Colonic mucosa (tissue), 4 donors: ENCODE results near the gene FDX1. TPM values are rescaled to one million over a fixed set of nuclear protein-coding genes. Genes with fewer than 3 reads are reported as not detected.

Experiments
- DNase-seq: peaks from one replicate; pipeline ENCODE4 v3.0.0-alpha.2; 2020
- H3K27ac ChIP-seq: fragments of 200-600 bp; one replicate; pipeline ENCODE4 v1.8.0; 2021
- H3K27me3 ChIP-seq: fragments of 200-600 bp; one replicate; pipeline ENCODE4 v1.8.0; 2021
- H3K36me3 ChIP-seq: fragments of 200-600 bp; one replicate; pipeline ENCODE4 v1.8.0; 2021
- H3K4me1 ChIP-seq: fragments of 200-600 bp; one replicate; pipeline ENCODE4 v1.8.0; 2021; ENCODE audit warnings: mild to moderate bottlenecking
- H3K4me3 ChIP-seq: fragments of 200-600 bp; one replicate; pipeline ENCODE4 v1.8.0; 2021
- H3K9ac ChIP-seq, 2 donors: one replicate each; pipeline ENCODE4 v1.7.0; 2013; ENCODE audit warnings: control low read depth in 2 of 2, low read depth in 2 of 2, low read length in 2 of 2
- H3K9me3 ChIP-seq: fragments of 200-600 bp; one replicate; pipeline ENCODE4 v1.8.0; 2021
- CTCF ChIP-seq: fragments of 200-600 bp; IDR thresholded peaks from one replicate; pipeline ENCODE4 v1.8.0; 2022; ENCODE audit warnings: antibody characterized with exemption, mild to moderate bottlenecking
- intact Hi-C: fragments of 100-400 bp; cut with DNase I; formaldehyde crosslinking; loops from one replicate; pipeline ENCODE4 v1.14.1; 2022
- total RNA-seq, 2 donors: library from RNA; stranded (reverse); fragmentation: NEBNext Ultra II Directional in 1 of 2; extraction: Animal tissue kit (Norgen Biotek cat#: 25700) in 1 of 2; gene quantifications; one replicate each; pipeline ENCODE4 v1.2.1, GENCODE V29; 2021
- donor health status: healthy.
- donor health status: DM: no; HTN: no; CAD: no.
- donor health status: DM: no; HTN: no; CAD: no.

The FDX1 gene
- total RNA-seq, 2 donors from 2014 or later, result 19.0 to 23.7 TPM

GRCh38 chr11:110463153-110463552 lies 33.4 kb downstream of the FDX1 start:
- Histone ChIP-seq H3K9ac (no peak overlapping the region), H3K27ac (no peak overlapping the region), H3K36me3 (no peaks in the 10 kb centered on the region), H3K9me3 (no peaks in the 10 kb centered on the region), H3K27me3 (no peaks in the 10 kb centered on the region), H3K4me1 (no peaks in the 10 kb centered on the region), H3K4me3 (no peak overlapping the region)
- peak; percentile 46 for DNase-seq
- TF ChIP-seq CTCF, result peak; percentile 48
- intact Hi-C loops, result loop anchor here (10.0 kb wide), 1 partner anchor 762 kb away; no protein-coding TSS in a partner anchor

- Histone ChIP-seq H3K27ac (no peak overlapping the region), H3K36me3 (no peaks in the 10 kb centered on the region), H3K4me1 (no peaks in the 10 kb centered on the region), H3K27me3 (no peaks in the 10 kb centered on the region), H3K9ac (no peak overlapping the region), H3K9me3 (no peaks in the 10 kb centered on the region), H3K4me3 (no peak overlapping the region)
- no peak for TF ChIP-seq CTCF
- intact Hi-C loops, result loop anchor here (10.0 kb wide), 1 partner anchor 760 kb away; no protein-coding TSS in a partner anchor
- DNase-seq, result no peak
Measured at GRCh38 chr11:110465231-110465630, 35.5 kb downstream of the FDX1 start.

GRCh38 chr11:110467556-110467955 lies 37.8 kb downstream of the FDX1 start:
- Histone ChIP-seq H3K27me3 (no peaks in the 10 kb centered on the region), H3K27ac (no peak overlapping the region), H3K4me1 (no peaks in the 10 kb centered on the region), H3K9me3 (no peaks in the 10 kb centered on the region), H3K9ac (no peak overlapping the region), H3K36me3 (no peaks in the 10 kb centered on the region), H3K4me3 (no peak overlapping the region)
- DNase-seq, result no peak
- TF ChIP-seq CTCF, result no peak
- intact Hi-C loops, result loop anchor here (10.0 kb wide), 1 partner anchor 757 kb away; no protein-coding TSS in a partner anchor

- intact Hi-C loops, result loop anchor here (10.0 kb wide), 1 partner anchor 757 kb away; no protein-coding TSS in a partner anchor
- DNase-seq, result no peak
- H3K4me3 ChIP-seq, result no peak overlapping the region
- no peaks in the 10 kb centered on the region for H3K9me3 ChIP-seq
- H3K27me3 ChIP-seq, result no peaks in the 10 kb centered on the region
- H3K4me1 ChIP-seq, result no peaks in the 10 kb centered on the region
- no peak overlapping the region for H3K27ac ChIP-seq
- no peaks in the 10 kb centered on the region for H3K36me3 ChIP-seq
- no peak overlapping the region for H3K9ac ChIP-seq
- no peak for TF ChIP-seq CTCF
Measured at GRCh38 chr11:110468121-110468520, 38.4 kb downstream of the FDX1 start.

- Histone ChIP-seq H3K4me3 (no peak overlapping the region), H3K4me1 (no peaks in the 10 kb centered on the region), H3K9ac (no peak overlapping the region), H3K27me3 (no peaks in the 10 kb centered on the region), H3K36me3 (no peaks in the 10 kb centered on the region), H3K27ac (no peak overlapping the region), H3K9me3 (no peaks in the 10 kb centered on the region)
- no peak for TF ChIP-seq CTCF
- no peak for DNase-seq
- intact Hi-C loops, result loop anchor here (10.0 kb wide), 1 partner anchor 756 kb away; no protein-coding TSS in a partner anchor
Measured at GRCh38 chr11:110469127-110469526, 39.4 kb downstream of the FDX1 start.
